Stimulated activated naive CD4-positive, alpha-beta T cell treated with Interleukin-2 at 50 U/mL for 16 hours (primary cell): ENCODE data around the gene LTBP2.

Source experiments
- DNase-seq: peaks from one replicate; lab custom pipeline; 2025; lab: John Stamatoyannopoulos, UW

LTBP2 gene

DNA sequence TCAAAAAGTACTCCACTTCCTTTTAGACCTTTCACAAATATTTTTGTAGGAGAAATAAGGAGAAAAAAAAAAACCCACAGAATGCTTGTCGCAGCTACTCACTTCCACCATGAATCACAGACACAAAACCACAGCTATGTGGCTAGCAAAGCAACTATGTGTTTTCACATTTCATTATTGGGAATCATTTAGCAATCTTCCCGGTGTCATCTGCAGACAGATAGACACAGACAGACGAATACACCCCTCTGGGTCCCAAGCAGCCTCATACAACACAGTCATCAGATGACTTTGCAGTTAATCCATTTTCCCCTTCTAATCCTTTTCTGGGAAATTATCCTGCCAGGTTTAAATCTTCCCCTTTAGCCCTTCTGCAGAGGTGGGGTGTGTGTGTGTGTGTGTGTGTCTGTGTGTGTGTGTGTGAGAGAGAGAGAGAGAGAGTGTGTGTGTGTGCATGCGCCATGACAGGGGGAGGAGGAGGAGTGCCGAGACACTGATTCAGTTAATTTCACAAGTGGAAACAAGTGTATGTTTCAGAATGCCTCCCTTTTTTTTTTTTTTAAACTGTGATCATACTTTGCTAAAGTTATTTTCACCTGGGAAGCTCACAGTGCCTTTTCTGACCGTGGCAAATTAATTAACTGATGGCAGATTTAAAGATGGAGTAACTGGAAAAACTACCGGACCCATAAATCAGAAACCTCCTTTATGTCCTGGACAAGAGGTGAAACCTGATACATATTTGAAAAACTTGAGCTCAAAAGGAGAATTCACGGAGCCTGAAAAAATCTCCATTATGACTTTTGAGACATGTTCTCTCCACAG, 39.9 kb downstream of the LTBP2 start:
- no peak for DNase-seq

DNA sequence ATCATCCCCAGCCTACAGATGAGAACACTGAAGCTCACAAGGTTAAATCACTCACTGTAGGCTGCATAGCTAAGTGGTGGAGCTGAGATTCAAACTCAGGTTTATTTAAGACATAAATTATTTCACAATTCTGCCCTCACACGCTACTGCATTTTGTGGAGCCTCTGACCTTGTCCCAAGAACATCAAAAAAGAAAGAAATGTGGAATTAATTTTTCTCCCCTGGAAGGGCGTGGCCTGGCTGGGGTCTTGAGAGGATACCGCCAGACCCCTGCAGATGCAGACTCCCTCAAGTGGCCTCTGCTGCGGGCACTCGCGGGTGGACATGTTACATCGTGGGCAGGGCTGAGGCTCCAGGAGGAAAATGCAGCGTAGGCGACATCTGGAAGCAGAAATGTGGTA, 40.6 kb downstream of the LTBP2 start:
- DNase-seq = no peak

DNA sequence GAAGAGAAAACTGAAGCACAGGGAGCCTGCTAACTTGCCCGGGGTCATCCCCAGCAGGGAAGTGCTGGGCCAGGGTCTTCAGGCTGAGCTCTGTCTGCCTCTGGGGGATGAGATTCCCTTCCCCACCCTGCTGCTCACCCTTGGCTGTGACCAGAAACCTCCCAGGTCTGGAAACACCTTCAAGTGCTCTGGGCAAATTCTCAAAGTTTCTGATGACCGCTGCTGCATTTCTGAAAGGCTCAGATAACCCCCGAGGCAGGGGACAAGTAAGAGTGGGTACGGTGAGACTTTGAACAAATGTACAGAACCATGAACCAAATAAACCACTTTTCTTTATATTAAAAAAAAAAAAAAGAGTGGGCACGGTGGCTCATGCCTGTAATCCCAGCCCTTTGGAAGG, 41.3 kb downstream of the LTBP2 start:
- DNase-seq = no peak

DNA sequence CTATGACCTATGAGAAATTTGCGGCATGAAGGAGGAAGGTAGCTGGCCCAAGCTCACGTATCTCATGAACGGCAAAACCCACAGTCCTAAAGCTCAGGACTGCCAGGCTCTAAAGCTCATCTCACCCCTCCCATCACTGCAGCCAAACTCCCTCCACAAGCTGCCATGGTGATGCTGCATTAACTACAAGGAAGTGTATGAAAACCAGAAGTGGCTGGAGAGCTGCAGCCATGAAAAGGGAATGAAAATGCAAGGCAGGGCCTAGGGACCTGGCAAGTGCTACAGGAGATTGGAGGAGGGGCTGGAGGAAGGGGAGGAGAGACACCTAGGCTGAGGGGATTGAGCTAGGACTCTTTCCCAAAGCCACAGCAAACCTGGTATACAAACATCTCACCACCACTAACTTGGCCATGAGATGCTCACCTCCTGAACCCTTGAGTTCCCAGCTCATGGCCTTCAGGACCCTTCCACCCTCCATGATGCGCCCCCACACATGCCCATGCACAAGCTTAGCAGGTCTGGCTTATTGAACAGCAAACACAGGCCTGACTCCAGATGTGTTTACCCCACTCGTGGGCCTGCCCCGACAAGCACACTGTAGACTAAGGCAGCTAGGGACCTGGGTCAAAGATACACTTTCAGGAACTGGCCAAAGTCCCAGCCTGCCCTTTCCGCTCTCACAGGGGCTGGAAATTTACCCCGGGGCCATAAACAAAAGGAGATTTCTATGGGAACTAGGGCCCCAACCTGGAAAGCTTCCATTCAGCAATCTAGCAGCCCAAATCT, 42.0 kb downstream of the LTBP2 start:
- no peak for DNase-seq

DNA sequence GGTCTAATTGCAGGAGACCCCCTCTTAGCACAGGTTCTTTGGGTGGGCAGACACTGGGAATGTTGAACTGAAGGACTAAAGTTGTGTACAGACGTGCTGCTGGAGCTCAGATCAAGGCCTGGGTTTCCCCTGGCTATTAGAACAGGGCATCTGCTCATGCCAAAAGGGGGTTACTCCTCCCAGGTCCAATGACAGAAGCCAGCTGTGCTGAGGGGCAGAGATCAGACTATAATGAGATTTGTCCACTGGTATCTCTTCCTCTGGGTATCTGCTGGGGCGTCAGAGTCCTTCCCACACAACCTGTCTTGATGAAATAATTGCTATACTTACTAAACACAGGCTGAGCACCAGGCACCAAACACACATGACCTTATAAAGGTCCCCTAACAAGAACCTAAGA, 42.6 kb downstream of the LTBP2 start:
- no peak for DNase-seq

DNA sequence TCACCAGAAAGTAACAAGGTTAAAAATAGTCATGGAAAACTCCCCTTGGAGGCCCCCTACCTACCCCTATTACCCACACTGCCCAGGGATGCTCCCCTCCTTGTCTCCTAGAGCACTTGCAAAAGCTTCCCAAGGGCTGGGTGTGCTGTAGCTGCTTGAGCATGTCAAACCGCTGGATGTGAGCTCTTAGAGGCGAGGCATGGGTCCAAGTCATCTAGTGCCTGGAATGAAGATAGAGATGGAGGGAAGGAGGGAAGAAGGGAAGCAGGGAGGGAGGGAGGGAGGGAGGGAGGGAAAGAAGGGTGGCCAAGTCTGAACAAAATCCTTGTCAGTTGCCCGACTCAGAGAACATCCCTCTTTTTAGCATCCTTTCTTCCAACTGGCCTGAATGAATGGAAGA, 43.1 kb downstream of the LTBP2 start:
- DNase-seq = no peak

DNA sequence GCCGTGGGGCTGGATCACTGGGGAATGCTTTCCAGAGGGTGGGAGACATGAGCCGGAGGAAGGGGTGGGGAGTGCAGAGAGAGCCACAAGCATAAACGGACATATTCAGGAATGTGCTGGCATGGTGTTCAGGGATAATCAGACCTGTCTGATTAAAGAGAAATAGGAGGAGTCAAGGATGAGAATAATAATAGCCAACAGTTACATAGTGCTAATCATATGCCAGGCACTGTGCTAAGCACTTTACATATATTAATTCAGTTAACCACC, 43.7 kb downstream of the LTBP2 start:
- DNase-seq = no peak

DNA sequence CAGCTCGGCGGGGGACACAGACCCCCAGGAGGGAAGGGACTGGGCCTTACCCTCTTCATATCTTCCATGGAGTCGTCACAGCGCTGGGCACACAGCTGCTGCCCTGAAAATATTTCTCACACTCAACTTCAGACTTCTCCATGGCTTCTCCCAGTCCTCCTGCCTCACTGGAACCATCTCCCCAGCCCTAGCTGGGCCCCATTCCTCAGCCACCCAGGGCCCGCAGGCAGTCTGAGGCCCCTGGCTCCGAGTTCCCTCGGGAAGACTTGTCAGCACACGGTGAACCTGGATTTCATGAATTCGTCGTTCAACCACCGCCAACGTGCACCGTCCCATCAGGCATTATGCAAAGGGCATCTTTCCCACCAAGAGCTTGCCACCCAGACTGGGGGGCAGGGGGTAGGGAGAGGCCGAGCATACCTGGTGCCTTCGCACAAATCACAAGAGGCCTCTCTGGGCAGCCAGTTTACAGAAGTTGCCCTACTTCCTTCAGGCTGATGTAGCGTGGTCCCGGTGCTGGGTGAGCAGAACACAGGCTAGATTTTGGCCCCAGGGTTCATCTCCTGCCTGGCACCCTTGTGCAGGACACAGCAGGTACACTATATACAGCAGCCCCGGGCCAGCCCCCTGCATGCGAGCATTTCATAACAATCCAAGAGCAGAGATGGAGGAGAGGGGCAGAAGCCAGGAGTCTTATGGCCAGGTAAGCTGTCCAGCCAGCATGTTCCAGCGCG, 44.2 kb downstream of the LTBP2 start:
- DNase-seq = no peak

DNA sequence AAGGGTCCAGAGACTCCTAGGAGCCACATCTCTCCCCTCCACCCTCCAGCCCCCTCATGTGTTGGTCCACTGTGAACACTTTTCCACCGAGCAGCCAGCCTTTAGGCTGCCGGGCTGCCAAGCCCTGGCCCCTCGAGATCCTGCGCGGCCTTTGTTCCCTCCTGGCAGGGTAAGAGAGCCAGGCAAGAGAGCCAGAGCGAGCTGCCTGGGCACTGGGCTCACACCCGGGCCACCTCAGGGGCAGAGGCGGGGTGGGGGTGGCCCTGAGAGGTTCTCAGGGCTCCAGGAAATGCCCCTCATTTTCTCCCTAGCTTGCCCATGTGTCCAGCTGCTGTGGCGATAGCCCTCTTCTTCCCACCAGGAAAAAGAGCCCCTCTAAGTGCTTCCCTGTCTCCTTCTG, 44.8 kb downstream of the LTBP2 start:
- no peak for DNase-seq

DNA sequence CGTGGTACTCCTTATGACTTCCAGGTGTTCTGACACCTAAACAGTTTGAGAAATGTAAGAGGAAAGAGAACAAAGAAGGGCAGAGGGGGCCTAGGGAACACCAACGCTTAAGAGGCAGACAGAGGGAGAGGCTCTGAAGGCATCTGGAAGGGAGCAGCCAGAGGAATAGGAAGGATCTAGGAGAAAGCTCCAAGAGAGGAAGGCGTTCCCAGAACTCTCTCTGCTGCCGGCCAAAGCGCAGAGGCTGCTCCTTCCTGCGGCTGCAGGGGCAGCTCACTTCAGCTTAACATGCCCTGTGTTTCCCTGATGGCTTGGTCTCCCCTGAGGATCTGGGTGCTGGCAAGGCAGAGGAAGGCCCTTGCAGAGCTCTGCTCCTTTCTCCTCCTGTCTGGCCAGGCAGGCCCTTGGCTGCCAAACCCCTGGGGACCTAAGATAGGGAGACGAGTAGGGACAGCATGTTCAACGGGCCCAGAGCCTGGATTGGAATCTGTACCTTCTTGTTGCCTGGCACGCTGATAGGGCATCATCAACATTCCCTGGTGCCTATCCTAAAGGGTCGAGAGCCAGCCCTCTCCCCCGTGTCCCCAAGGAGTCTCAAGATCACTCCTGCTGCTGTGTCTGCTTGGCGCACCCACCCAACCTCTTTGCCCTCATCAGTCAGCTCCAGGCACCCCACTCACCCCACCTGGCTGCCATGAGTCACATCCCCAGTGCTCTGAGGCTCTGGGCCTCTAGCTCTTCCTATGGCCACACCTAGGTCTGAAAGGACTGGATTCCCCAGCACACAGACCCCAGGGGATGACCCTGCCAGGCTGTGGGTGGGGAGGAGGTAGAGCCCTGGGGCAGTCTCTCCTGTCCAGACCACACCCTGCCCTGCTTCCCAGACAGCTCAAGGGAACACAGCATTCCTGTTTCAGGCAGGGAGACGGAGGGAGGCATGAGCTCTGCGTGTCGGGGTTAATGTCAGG, 45.6 kb downstream of the LTBP2 start:
- DNase-seq = no peak

DNA sequence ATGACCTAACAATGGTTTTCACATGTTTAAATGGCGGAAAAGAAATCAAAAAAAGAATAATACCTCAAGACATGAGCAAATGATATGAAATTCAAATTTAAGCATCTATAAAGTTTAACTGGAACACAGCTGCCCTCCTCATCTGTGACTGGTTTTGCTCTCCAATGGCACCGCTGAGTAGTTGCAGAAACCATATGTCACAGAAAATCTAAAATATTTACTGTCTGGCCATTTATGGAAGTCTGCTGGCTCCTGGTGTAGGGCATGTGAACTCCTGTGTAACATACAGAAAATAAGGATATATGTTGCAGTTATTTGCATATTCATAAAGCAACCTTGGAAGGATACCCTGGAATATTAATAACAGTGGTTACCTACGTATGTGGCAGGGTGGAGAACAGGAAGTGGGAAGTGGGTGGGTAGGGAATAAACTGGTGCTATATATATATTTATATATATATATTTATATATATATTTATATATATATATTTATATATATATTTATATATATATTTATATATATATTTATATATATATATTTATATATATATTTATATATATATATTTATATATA, 48.4 kb downstream of the LTBP2 start:
- no peak for DNase-seq

DNA sequence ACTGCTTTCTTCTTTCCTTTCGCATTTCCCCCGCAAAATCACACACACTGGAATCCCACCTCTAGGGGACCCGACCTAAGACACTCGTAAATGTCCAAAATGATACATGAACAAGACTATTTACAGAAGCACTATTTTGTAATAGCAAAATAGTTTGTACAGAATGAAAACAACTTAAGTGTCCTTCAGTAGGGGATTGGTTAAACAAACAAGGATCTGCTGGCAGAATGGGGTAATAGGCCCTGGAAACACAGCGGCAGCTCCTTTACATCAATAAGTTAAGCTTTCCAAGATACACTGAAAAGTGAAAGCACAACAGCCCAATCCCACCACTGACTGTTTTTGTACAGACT, 48.8 kb downstream of the LTBP2 start:
- no peak for DNase-seq

DNA sequence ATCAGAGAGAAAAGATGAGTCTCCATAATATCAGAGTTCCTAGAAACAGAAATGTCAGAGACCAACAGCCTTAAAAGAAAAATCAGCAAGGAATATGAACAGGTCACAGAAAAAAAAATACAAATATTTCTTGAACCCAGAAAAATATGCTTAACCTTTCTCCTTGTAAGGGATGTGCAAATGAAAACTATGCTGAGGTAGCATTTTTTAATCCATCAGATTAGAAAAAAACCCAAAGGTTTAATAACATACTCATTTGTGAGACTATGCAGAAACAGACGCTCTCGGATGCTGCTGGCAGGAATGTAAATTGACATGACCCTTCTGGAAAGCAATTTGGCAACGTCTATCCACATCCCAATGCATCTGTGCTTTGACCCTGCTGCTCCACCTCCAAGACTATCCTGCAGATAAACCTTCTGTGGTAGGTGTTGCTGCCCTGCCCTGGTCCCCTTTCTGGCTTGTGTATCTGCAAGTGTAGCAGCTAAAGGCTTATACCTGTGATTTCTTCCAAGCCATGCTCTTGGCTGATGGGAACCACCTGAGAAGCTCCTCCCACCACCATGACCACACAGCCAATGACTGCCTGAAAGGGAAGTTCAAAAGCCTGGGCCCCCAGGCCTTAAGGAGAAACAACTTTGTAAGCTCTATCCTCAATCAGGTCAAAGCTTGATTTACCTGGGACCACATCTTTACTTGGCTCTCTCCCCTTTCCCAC, 49.4 kb downstream of the LTBP2 start:
- DNase-seq = no peak

DNA sequence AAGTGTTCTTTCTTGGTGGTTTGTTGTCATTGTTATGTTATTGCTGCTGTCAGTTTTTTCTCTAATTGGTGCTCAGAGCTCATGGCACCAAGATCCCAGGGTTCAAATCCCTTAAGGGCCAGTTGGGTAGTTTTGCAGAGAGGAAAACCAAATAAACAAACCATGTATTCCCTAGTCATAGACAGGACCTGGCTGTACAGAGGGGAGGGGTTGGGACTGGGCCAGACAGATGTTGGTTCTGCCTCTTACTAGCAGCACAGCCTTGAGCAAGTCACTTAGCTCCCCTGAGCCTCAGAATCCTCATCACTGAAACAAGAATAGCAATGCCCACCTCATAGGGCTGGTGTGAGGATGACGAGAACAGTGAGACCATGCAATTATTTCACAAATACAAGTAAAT, 53.4 kb downstream of the LTBP2 start:
- no peak for DNase-seq

DNA sequence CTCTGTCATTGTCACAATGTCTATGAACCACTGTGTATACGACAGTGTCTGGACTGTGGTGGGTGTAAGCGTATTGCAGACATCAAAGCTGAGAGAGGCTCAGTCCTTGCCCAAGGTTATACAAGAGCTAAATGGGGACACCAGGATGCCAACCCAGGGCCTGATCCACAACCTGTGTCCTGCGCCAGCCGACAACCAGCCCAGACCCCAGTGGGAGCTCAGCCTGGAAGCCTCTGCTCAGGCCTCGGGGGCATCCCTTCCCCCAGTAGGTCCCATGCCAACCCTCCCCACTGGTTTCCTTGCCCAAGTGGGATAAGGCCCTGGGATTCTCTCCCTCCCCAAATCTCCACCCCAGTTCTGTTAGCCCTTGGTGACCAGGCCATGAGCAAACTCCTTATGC, 54.3 kb downstream of the LTBP2 start:
- DNase-seq = no peak

DNA sequence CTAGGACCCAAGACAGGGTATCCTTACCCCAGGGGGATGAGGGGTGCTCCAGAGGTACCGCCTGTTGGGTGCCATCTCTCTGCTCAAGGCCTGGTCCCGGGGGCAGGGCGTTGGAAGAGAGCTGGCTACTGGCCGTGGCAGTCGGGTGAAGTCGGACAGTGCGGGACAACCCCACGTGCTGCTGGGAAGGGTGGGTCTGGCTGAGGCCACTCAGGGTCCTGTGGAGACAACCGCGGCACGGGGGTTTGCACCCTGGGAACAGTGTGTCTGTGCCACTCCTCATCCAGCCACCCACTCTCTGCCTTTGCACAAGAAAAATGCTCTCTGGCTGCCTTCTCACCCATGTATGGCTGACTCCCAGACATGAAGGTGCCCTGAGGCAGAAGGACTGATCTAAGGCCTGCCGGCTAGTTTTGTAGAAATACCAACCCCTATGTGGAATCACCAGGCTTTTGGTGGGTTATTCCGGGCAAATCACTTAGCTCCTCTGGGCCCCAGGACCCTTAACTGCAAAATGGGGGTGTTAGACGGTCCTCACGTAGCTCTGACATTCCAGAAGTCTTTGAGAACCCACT, 56.5 kb downstream of the LTBP2 start:
- no peak for DNase-seq

DNA sequence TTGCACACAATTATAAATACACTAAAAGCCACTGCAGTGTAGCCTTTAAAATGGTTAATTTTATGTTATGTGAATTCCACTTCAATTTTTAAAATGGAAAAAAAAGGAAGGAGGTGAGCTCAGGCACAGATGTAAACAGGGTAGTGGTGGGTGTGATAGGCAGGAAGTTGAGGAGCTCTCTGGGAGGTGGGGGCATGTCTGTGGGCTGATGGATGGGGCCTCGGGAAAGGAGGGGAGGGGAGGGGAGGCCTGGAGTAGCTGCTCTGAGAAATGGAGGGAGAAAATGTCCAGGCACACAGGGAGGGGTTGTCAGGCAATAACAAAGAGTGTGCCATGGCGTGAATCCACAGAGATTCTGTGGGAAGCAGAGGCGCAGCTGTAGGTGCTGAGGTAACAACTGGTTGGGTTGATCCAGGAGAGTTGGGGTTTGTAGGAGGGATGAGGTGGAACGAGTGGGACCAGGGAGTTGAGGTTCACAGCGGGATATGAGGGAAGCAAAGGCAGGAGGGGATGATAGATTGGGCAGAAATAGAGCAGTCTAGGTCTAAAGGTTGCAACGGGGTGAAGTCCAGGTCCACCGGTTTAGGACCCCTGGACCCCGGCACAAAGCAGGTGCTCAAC, 57.2 kb downstream of the LTBP2 start:
- DNase-seq = no peak

DNA sequence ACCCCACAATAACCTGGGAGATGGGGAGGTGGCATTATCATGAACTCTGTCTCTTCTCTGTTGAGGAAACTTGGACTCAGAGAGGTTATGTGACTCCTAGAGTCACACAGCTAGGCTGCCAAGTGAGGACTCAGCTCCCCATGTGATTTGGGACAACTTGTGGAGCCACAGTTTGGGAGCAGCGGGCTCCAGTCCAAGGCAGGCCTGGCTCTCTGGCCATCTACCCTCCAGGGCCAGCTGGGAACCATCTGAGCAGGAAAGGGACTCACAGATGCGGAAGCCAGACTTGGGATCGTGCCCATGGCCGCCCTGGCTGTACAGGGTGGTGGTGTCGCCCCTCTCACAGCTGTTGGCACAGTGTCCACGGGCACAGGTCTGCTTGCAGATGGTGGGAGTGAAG, 59.4 kb downstream of the LTBP2 start:
- no peak for DNase-seq

DNA sequence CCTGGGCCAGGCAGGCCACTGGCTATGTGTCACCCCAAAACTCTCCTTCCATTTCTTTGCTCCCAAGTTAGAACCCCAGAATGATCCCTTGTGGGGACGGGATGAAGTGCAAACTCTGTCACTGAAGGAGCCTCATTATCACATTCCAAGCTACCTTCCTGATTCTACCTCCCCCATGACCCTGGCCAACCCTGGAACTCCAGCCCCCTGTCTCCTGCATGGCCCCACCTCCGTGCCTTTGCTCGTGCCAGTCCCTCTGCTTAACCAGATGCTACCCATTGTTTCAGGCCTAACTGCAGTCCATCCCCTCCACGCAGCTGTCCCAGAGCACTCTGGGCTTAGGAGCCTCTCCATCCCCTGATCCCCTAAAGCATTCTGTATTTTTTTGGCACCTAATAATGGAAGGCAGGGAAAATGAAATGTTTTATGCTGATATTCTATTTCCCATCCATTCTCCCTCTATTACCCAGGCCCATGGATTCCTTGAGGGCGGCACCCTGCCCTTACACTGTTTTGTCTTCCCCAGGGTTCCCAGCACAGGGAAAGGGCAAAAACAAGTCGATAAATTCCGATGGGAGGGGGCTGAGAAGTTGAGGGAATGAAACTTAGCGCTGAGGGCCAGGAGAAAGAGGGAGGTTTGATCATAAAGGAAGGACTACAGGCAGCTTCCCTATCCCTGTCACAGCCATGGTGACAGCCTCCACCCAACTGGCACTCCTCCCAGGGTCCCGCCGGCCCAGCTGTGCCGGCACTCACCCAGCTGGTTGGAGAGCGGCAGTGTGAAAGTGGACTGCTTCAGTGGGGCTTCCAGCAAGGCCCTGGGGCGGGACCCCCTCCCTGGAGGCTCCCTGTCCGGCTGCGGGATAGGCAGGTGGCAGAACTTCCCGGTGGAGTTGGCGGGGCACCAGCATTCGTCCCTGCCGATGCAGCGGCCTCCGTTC, 60.3 kb downstream of the LTBP2 start:
- no peak for DNase-seq
